ENCODE measurements around the gene NLRC3.

The NLRC3 gene

GRCh38 chr16:3583303-3584038, 6.3 kb upstream of the NLRC3 start:
- Histone ChIP-seq H3K27me3 (ENCODE audit: control insufficient read depth, insufficient read depth, low read length) (no peaks in the 10 kb centered on the region), H3K4me3 (ENCODE audit: low read length) (no peak overlapping the region), H3K9ac (ENCODE audit: low read length) (no peak overlapping the region), H3K36me3 (ENCODE audit: control insufficient read depth, insufficient read depth, low read length) (no peaks in the 10 kb centered on the region), H3K4me1 (ENCODE audit: control insufficient read depth, insufficient read depth, low read length) (no peaks in the 10 kb centered on the region), H3K9me3 (ENCODE audit: control insufficient read depth, low read length) (no peaks in the 10 kb centered on the region)

GRCh38 chr16:3582276-3583165, 5.3 kb upstream of the NLRC3 start:
- Histone ChIP-seq H3K36me3 (ENCODE audit: control insufficient read depth, insufficient read depth, low read length) (no peaks in the 10 kb centered on the region), H3K4me1 (ENCODE audit: control insufficient read depth, insufficient read depth, low read length) (no peaks in the 10 kb centered on the region), H3K4me3 (ENCODE audit: low read length) (no peak overlapping the region), H3K9me3 (ENCODE audit: control insufficient read depth, low read length) (no peaks in the 10 kb centered on the region), H3K9ac (ENCODE audit: low read length) (no peak overlapping the region), H3K27me3 (ENCODE audit: control insufficient read depth, insufficient read depth, low read length) (no peaks in the 10 kb centered on the region)

- H3K27me3 ChIP-seq (ENCODE audit: control insufficient read depth, insufficient read depth, low read length): peaks cover 4% of the 10 kb centered on the region
- no peaks in the 10 kb centered on the region for H3K36me3 ChIP-seq (ENCODE audit: control insufficient read depth, insufficient read depth, low read length)
- no peaks in the 10 kb centered on the region for H3K9me3 ChIP-seq (ENCODE audit: control insufficient read depth, low read length)
- H3K4me1 ChIP-seq (ENCODE audit: control insufficient read depth, insufficient read depth, low read length): no peaks in the 10 kb centered on the region
- H3K9ac ChIP-seq (ENCODE audit: low read length): no peak overlapping the region
- H3K4me3 ChIP-seq (ENCODE audit: low read length): no peak overlapping the region
These were observed 4.2 kb upstream of the NLRC3 start for GRCh38 chr16:3581392-3581791.

- H3K9ac ChIP-seq (ENCODE audit: low read length): no peak overlapping the region
- no peaks in the 10 kb centered on the region for H3K36me3 ChIP-seq (ENCODE audit: control insufficient read depth, insufficient read depth, low read length)
- no peak overlapping the region for H3K4me3 ChIP-seq (ENCODE audit: low read length)
- no peaks in the 10 kb centered on the region for H3K4me1 ChIP-seq (ENCODE audit: control insufficient read depth, insufficient read depth, low read length)
- peaks cover 4% of the 10 kb centered on the region for H3K27me3 ChIP-seq (ENCODE audit: control insufficient read depth, insufficient read depth, low read length)
- no peaks in the 10 kb centered on the region for H3K9me3 ChIP-seq (ENCODE audit: control insufficient read depth, low read length)
These were observed 3.5 kb upstream of the NLRC3 start for GRCh38 chr16:3580686-3581085.

GRCh38 chr16:3580251-3580651, 3.0 kb upstream of the NLRC3 start:
- Histone ChIP-seq H3K36me3 (ENCODE audit: control insufficient read depth, insufficient read depth, low read length) (no peaks in the 10 kb centered on the region), H3K4me3 (ENCODE audit: low read length) (no peak overlapping the region), H3K27me3 (ENCODE audit: control insufficient read depth, insufficient read depth, low read length) (peaks cover 4% of the 10 kb centered on the region), H3K4me1 (ENCODE audit: control insufficient read depth, insufficient read depth, low read length) (no peaks in the 10 kb centered on the region), H3K9me3 (ENCODE audit: control insufficient read depth, low read length) (no peaks in the 10 kb centered on the region), H3K9ac (ENCODE audit: low read length) (no peak overlapping the region)

- Histone ChIP-seq H3K4me3 (ENCODE audit: low read length) (no peak overlapping the region), H3K9ac (ENCODE audit: low read length) (no peak overlapping the region), H3K36me3 (ENCODE audit: control insufficient read depth, insufficient read depth, low read length) (no peaks in the 10 kb centered on the region)
These were observed 2.6 kb upstream of the NLRC3 start for GRCh38 chr16:3579776-3580175.

GRCh38 chr16:3578610-3579551, 1.7 kb upstream of the NLRC3 start:
- Histone ChIP-seq H3K4me3 (ENCODE audit: low read length) (no peak overlapping the region), H3K9ac (ENCODE audit: low read length) (no peak overlapping the region), H3K27me3 (ENCODE audit: control insufficient read depth, insufficient read depth, low read length) (peaks cover 4% of the 10 kb centered on the region)

More at GRCh38 chr16:3579776-3580175, 2.6 kb upstream of the NLRC3 start:
- Histone ChIP-seq H3K4me1 (ENCODE audit: control insufficient read depth, insufficient read depth, low read length) (no peaks in the 10 kb centered on the region), H3K9me3 (ENCODE audit: control insufficient read depth, low read length) (no peaks in the 10 kb centered on the region), H3K27me3 (ENCODE audit: control insufficient read depth, insufficient read depth, low read length) (peaks cover 4% of the 10 kb centered on the region)

GRCh38 chr16:3578121-3578520, 918 bp upstream of the NLRC3 start:
- no peaks in the 10 kb centered on the region for H3K4me1 ChIP-seq (ENCODE audit: control insufficient read depth, insufficient read depth, low read length)
- no peaks in the 10 kb centered on the region for H3K9me3 ChIP-seq (ENCODE audit: control insufficient read depth, low read length)
- H3K9ac ChIP-seq (ENCODE audit: low read length): no peak overlapping the region
- no peak overlapping the region for H3K4me3 ChIP-seq (ENCODE audit: low read length)
- peaks cover 4% of the 10 kb centered on the region for H3K27me3 ChIP-seq (ENCODE audit: control insufficient read depth, insufficient read depth, low read length)
- H3K36me3 ChIP-seq (ENCODE audit: control insufficient read depth, insufficient read depth, low read length): no peaks in the 10 kb centered on the region

More at GRCh38 chr16:3578610-3579551, 1.7 kb upstream of the NLRC3 start:
- Histone ChIP-seq H3K36me3 (ENCODE audit: control insufficient read depth, insufficient read depth, low read length) (no peaks in the 10 kb centered on the region), H3K9me3 (ENCODE audit: control insufficient read depth, low read length) (no peaks in the 10 kb centered on the region), H3K4me1 (ENCODE audit: control insufficient read depth, insufficient read depth, low read length) (no peaks in the 10 kb centered on the region)

- H3K9me3 ChIP-seq (ENCODE audit: control insufficient read depth, low read length): no peaks in the 10 kb centered on the region
- H3K4me1 ChIP-seq (ENCODE audit: control insufficient read depth, insufficient read depth, low read length): no peaks in the 10 kb centered on the region
- peaks cover 4% of the 10 kb centered on the region for H3K27me3 ChIP-seq (ENCODE audit: control insufficient read depth, insufficient read depth, low read length)
- no peaks in the 10 kb centered on the region for H3K36me3 ChIP-seq (ENCODE audit: control insufficient read depth, insufficient read depth, low read length)
- no peak overlapping the region for H3K9ac ChIP-seq (ENCODE audit: low read length)
- no peak overlapping the region for H3K4me3 ChIP-seq (ENCODE audit: low read length)
These were observed 992 bp downstream of the NLRC3 start for GRCh38 chr16:3576211-3576610.

GRCh38 chr16:3575491-3575890, 1.7 kb downstream of the NLRC3 start:
- H3K9me3 ChIP-seq (ENCODE audit: control insufficient read depth, low read length): no peaks in the 10 kb centered on the region
- no peaks in the 10 kb centered on the region for H3K4me1 ChIP-seq (ENCODE audit: control insufficient read depth, insufficient read depth, low read length)
- H3K4me3 ChIP-seq (ENCODE audit: low read length): no peak overlapping the region
- H3K9ac ChIP-seq (ENCODE audit: low read length): no peak overlapping the region
- H3K36me3 ChIP-seq (ENCODE audit: control insufficient read depth, insufficient read depth, low read length): no peaks in the 10 kb centered on the region
- H3K27me3 ChIP-seq (ENCODE audit: control insufficient read depth, insufficient read depth, low read length): peaks cover 4% of the 10 kb centered on the region

GRCh38 chr16:3574195-3574594, 3.0 kb downstream of the NLRC3 start:
- no peaks in the 10 kb centered on the region for H3K4me1 ChIP-seq (ENCODE audit: control insufficient read depth, insufficient read depth, low read length)
- no peaks in the 10 kb centered on the region for H3K9me3 ChIP-seq (ENCODE audit: control insufficient read depth, low read length)
- no peaks in the 10 kb centered on the region for H3K36me3 ChIP-seq (ENCODE audit: control insufficient read depth, insufficient read depth, low read length)
- H3K9ac ChIP-seq (ENCODE audit: low read length): no peak overlapping the region
- H3K4me3 ChIP-seq (ENCODE audit: low read length): no peak overlapping the region
- H3K27me3 ChIP-seq (ENCODE audit: control insufficient read depth, insufficient read depth, low read length): peaks cover 4% of the 10 kb centered on the region

Measured in mucosa of stomach (tissue), 1 donor.